Smooth muscle cell of the umbilical artery (primary cell): ENCODE measurements around the gene TTC21B. TPM values are rescaled to one million over a fixed set of nuclear protein-coding genes. Genes with fewer than 3 reads are reported as not detected.

Experiments used
- total RNA-seq: library from RNA; depleted of rRNA; stranded (reverse); fragments of >200 nt; gene quantifications from 2 replicates; pipeline ENCODE4 v1.2.3, GENCODE V29; 2014

The TTC21B gene
- 27.0 and 44.2 TPM in 2 replicates for total RNA-seq

GRCh38 chr2:165953655-165954606, at the start of gene TTC21B:
TSS of gene TTC21B (minus strand) at chr2:165953776. CDS start at chr2:165953705, 71 bp downstream.

Other genes with a start within 250 kb of the TTC21B start
- 1.2 and 5.4 TPM in 2 replicates for gene GALNT3, start 159.5 kb downstream of the TTC21B start, total RNA-seq
- gene SCN1A, start 174.2 kb upstream of the TTC21B start, total RNA-seq: not detected in 2 replicates